ENCODE results near the gene AKAP7. TPM values are rescaled to one million over a fixed set of nuclear protein-coding genes. Genes with fewer than 3 reads are reported as not detected.

AKAP7 gene
- total and polyA plus RNA-seq, 2 donors (not counting 1 experiment from before 2014, with no cell fraction given) = 6.3 to 10.8 TPM

DNA sequence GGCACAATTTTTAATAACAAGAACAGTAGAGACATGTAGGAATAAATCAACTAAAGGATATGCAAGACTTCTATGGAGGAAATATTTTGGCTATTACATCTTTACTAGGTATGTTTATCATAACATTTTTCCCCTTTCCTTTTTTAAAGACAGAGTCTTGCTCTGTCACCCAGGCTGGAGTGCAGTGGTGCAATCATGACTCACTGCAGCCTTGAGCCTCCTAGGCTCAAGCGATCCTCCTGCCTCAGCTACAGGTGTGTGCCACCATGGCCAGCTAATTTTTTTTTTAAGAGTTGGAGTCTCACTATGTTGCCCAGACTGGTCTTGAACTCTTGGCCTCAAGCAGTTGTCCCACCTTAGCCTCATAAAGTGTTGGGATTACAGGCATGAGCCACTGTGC, 37.0 kb downstream of the AKAP7 start:
- 100% methylated on average over 1 of the region's 1 CpG for WGBS (ENCODE audit: insufficient coverage)
- no peak overlapping the region for H3K4me3 Mint-ChIP-seq
- POLR2A ChIA-PET = no interaction called here
- H3K4me2 ChIP-seq (replicated peaks; ENCODE audit: low read depth, low read length, poor library complexity, severe bottlenecking) = no peak overlapping the region
- no peaks in the 10 kb centered on the region for H3K9me3 Mint-ChIP-seq (ENCODE audit: insufficient read depth)
- H3K4me1 ChIP-seq (ENCODE audit: control insufficient read depth in 2 of 2, insufficient read depth in 2 of 2, low read length in 2 of 2) = no peaks in the 10 kb centered on the region
- no peak overlapping the region for H3K27ac Mint-ChIP-seq
- no peaks in the 10 kb centered on the region for H3K27me3 Mint-ChIP-seq
- H3K4me1 Mint-ChIP-seq = no peaks in the 10 kb centered on the region
- CTCF ChIA-PET = no interaction called here
- DNase-seq = no peak
- no peak overlapping the region for H3K4me3 ChIP-seq (ENCODE audit: control extremely low read depth in 1 of 5, extremely low read depth in 1 of 5, insufficient read depth in 1 of 5, low read depth in 2 of 5, low read length in 4 of 5)
- no peak overlapping the region for H2AFZ ChIP-seq (ENCODE audit: insufficient read depth, low read depth, low read length, poor library complexity, severe bottlenecking)
- no peaks in the 10 kb centered on the region for H3K36me3 ChIP-seq (replicated peaks in 1 of 2; ENCODE audit: control extremely low read depth in 1 of 2, control insufficient read depth in 1 of 2, extremely low read depth in 1 of 2, insufficient read depth in 2 of 2, low read length in 1 of 2)
- no peaks in the 10 kb centered on the region for H3K9me3 ChIP-seq (ENCODE audit: control extremely low read depth in 1 of 3, control insufficient read depth in 2 of 3, insufficient read depth in 1 of 3, low read length in 2 of 3)
- H3K27ac ChIP-seq (ENCODE audit: low read length in 2 of 2) = no peak overlapping the region
- H3K27me3 ChIP-seq (replicated peaks in 1 of 4; ENCODE audit: control extremely low read depth in 1 of 4, control insufficient read depth in 3 of 4, insufficient read depth in 4 of 4, low read length in 3 of 4) = no peaks in the 10 kb centered on the region
- TF ChIP-seq, protein P1, sequence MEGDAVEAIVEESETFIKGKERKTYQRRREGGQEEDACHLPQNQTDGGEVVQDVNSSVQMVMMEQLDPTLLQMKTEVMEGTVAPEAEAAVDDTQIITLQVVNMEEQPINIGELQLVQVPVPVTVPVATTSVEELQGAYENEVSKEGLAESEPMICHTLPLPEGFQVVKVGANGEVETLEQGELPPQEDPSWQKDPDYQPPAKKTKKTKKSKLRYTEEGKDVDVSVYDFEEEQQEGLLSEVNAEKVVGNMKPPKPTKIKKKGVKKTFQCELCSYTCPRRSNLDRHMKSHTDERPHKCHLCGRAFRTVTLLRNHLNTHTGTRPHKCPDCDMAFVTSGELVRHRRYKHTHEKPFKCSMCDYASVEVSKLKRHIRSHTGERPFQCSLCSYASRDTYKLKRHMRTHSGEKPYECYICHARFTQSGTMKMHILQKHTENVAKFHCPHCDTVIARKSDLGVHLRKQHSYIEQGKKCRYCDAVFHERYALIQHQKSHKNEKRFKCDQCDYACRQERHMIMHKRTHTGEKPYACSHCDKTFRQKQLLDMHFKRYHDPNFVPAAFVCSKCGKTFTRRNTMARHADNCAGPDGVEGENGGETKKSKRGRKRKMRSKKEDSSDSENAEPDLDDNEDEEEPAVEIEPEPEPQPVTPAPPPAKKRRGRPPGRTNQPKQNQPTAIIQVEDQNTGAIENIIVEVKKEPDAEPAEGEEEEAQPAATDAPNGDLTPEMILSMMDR (IDR thresholded peaks at IDR 0.05) = no peak
- no peak for TF ChIP-seq EZH2 (IDR thresholded peaks at IDR 0.05; ENCODE audit: borderline replicate concordance, insufficient read depth, low read depth, low read length, poor library complexity, severe bottlenecking)
- ATAC-seq (ENCODE audit: low read depth) = no peak
- H3K79me2 ChIP-seq (ENCODE audit: control insufficient read depth, insufficient read depth, low read length) = no peaks in the 10 kb centered on the region
- no peaks in the 10 kb centered on the region for H4K20me1 ChIP-seq (ENCODE audit: control insufficient read depth, insufficient read depth, low read length, poor library complexity, severe bottlenecking)
- no peak overlapping the region for H3K9ac ChIP-seq (ENCODE audit: low read length)
- intact Hi-C loops (cut with micrococcal nuclease) = no loop called here

DNA sequence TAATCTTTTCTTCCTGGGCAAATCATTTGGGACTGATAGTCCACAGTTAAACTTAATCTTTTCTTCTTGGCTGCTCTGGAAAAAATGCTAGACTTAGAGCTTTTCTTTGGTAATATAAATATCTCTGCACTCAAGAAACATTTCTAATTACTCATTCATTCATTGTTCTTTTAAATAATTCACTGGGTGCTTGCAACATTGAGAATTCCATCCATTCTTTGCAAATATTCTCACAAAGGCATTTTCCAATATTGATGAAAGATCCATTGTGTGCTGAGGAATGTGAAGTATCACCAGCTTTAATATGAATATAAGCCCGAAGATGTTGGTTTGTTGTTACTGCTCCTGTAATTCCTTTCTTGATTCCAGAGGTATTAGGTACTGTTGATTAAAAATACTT, 38.4 kb downstream of the AKAP7 start:
- no peaks in the 10 kb centered on the region for H3K36me3 ChIP-seq (replicated peaks in 1 of 2; ENCODE audit: control extremely low read depth in 1 of 2, control insufficient read depth in 1 of 2, extremely low read depth in 1 of 2, insufficient read depth in 2 of 2, low read length in 1 of 2)
- no peaks in the 10 kb centered on the region for H3K27me3 ChIP-seq (replicated peaks in 1 of 4; ENCODE audit: control extremely low read depth in 1 of 4, control insufficient read depth in 3 of 4, insufficient read depth in 4 of 4, low read length in 3 of 4)
- no peak overlapping the region for H3K4me2 ChIP-seq (replicated peaks; ENCODE audit: low read depth, low read length, poor library complexity, severe bottlenecking)
- no peaks in the 10 kb centered on the region for H4K20me1 ChIP-seq (ENCODE audit: control insufficient read depth, insufficient read depth, low read length, poor library complexity, severe bottlenecking)
- ChIA-PET POLR2A (no interaction called here), CTCF (interaction anchor here (1.3 to 1.7 kb wide), 2 partner anchors 9 to 289 kb away, joined by 4 to 5 read pairs; no protein-coding TSS in a partner anchor)
- Mint-ChIP-seq H3K27me3 (no peaks in the 10 kb centered on the region), H3K27ac (no peak overlapping the region), H3K9me3 (ENCODE audit: insufficient read depth) (no peaks in the 10 kb centered on the region), H3K4me1 (no peaks in the 10 kb centered on the region), H3K4me3 (no peak overlapping the region)
- DNase-seq (no peak), ATAC-seq (ENCODE audit: low read depth) (no peak)
- intact Hi-C loops (cut with micrococcal nuclease) = no loop called here
- H3K4me1 ChIP-seq (ENCODE audit: control insufficient read depth in 2 of 2, insufficient read depth in 2 of 2, low read length in 2 of 2) = no peaks in the 10 kb centered on the region
- TF ChIP-seq EZH2 (IDR thresholded peaks at IDR 0.05; ENCODE audit: borderline replicate concordance, insufficient read depth, low read depth, low read length, poor library complexity, severe bottlenecking) = no peak
- TF ChIP-seq, protein P1 (IDR thresholded peaks at IDR 0.05) = no peak
- no peaks in the 10 kb centered on the region for H3K9me3 ChIP-seq (ENCODE audit: control extremely low read depth in 1 of 3, control insufficient read depth in 2 of 3, insufficient read depth in 1 of 3, low read length in 2 of 3)
- no peak overlapping the region for H2AFZ ChIP-seq (ENCODE audit: insufficient read depth, low read depth, low read length, poor library complexity, severe bottlenecking)
- no peaks in the 10 kb centered on the region for H3K79me2 ChIP-seq (ENCODE audit: control insufficient read depth, insufficient read depth, low read length)
- H3K27ac ChIP-seq (ENCODE audit: low read length in 2 of 2) = no peak overlapping the region
- H3K9ac ChIP-seq (ENCODE audit: low read length) = no peak overlapping the region
- WGBS (ENCODE audit: insufficient coverage) = no CpG with 5 or more reads among the region's 1 CpG
- H3K4me3 ChIP-seq (ENCODE audit: control extremely low read depth in 1 of 5, extremely low read depth in 1 of 5, insufficient read depth in 1 of 5, low read depth in 2 of 5, low read length in 4 of 5) = no peak overlapping the region

Data from B cell (primary cell).